Stimulated activated CD8-positive, alpha-beta memory T cell treated with anti-CD3 and anti-CD28 coated beads, Interleukin-12 subunit alpha, Interleukin-12 subunit beta, amount 100 ng/mL, for 24 hours (primary cell): ENCODE results near the gene GOLGA8B.
"Not testable (repeated sequence)": the region's sequence is repeated elsewhere in the genome, so short reads cannot be mapped to it uniquely, and the experiment has no call there.

Experiments used
- DNase-seq: peaks from one replicate; pipeline ENCODE4 v3.0.0-alpha.2; 2020; ENCODE audit errors: extremely low read depth

GOLGA8B gene

DNA sequence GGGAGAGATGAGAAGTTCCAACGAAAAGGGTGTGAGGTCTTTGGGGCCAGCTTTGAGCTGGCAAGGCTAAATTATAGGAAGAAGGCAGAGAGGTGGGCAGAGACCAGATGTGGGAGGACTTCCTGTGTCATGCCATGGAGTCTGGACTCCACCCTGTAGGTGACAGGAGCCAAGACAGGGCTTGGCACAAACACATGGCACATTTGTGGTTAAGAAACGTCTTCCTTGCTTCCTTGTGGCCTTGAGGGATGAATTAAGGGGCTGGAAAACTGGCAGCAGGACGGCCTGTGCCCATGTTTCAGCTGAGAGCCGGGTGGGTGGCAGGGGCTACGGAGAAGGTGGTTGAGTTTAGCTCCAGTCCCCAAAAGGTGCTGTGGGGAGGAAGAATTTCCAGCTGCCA lies 18.7 kb downstream of the GOLGA8B start:
- not testable (repeated sequence) for DNase-seq

DNA sequence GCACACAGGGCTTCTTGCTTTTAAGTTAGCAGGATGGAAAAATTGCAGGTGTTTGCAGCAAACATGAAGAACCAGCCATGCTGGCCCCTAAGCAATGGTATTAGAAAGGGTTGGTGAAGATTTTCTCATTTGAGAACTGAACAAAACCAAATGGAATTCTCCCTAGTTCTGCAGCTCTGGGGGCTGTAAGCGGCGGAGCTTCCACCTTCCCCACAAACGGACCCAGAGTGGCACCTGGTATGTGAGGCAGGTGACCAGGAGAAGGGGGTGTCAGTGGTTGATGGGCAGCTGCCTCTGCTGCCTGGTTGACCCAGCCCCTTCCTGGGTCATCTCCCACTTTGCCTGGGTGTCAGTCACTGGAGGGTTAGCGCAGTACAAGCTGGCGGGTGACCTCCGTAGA lies 22.6 kb downstream of the GOLGA8B start:
- DNase-seq, result not testable (repeated sequence)

DNA sequence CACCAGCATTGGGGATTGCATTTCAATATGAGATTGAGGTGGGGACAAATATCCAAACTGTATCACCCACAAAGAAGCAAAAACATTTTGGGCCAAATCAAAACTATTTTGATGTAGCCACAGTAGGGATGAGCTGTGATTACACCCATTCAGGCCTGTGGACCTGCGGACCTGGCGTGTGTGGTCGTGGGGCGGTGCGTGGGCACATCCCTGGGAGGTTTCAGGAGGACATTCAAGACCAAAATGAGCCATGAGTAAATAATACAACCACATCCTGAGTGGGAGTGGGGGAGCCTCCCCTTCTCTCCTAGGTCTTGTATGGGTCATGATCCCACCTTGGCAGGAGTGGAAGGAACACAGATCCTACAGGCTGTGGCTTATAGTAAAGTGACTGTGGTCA lies 23.7 kb downstream of the GOLGA8B start:
- DNase-seq, result not testable (repeated sequence)

DNA sequence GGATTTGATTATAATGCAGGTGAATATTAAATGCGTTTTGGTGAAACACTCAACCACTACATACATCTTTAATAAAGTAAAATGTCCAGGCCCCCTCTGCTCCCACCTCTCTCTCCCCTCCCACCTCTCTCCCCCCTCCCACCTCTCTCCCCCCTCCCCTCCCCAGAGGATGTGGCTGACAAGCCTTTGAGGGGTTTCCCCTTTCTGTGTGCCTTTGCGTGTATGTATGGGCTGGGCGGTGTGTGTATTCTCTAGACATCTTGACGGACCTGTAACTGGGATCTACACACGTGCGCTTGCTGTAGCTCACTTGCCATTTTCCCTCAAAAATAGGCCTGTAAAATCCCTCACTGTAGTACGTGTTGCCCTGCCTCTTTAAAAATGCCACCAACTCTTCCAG lies 28.3 kb downstream of the GOLGA8B start:
- not testable (repeated sequence) for DNase-seq

- not testable (repeated sequence) for DNase-seq
Observed at GRCh38 chr15:34554716-34555115, 28.7 kb downstream of the GOLGA8B start.

DNA sequence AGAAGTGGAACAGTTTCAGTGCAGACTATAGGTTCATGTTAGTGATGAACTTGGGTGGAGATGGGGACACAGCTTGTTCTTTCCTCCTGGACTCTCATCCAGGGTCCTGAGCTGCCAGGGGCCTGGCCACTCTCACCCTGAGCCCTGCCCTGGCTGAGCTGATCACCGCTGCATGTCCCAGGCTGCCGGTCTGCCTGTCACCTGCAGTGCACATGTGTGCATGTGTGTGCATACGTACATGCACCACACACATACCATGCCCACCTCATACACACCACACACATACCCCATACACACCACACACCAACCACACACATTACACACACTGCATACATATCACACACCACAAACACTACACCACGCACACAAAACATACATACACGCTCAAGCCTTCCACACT lies 29.3 kb downstream of the GOLGA8B start:
- DNase-seq, result not testable (repeated sequence)

DNA sequence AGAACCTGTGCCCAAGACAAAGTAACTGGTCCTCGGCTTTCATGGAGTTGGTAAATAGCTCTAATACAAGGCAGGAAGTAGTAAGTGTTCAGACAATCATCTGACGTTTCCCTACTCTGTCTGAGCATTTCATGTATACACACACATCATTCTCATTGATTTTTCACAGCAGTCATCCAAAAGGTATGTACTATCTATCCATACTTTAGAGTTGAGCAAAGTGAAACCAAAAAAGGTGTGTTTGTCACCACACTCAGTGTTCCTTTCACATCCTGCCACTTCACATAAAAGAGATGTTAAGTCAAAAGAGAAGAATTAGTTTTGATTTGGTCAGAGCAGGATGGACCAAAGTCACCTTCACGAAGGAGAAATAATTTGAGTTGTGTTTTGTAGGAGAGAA lies 33.3 kb downstream of the GOLGA8B start:
- not testable (repeated sequence) for DNase-seq

GRCh38 chr15:34549381-34549809 lies 34.1 kb downstream of the GOLGA8B start:
- DNase-seq, result not testable (repeated sequence)

DNA sequence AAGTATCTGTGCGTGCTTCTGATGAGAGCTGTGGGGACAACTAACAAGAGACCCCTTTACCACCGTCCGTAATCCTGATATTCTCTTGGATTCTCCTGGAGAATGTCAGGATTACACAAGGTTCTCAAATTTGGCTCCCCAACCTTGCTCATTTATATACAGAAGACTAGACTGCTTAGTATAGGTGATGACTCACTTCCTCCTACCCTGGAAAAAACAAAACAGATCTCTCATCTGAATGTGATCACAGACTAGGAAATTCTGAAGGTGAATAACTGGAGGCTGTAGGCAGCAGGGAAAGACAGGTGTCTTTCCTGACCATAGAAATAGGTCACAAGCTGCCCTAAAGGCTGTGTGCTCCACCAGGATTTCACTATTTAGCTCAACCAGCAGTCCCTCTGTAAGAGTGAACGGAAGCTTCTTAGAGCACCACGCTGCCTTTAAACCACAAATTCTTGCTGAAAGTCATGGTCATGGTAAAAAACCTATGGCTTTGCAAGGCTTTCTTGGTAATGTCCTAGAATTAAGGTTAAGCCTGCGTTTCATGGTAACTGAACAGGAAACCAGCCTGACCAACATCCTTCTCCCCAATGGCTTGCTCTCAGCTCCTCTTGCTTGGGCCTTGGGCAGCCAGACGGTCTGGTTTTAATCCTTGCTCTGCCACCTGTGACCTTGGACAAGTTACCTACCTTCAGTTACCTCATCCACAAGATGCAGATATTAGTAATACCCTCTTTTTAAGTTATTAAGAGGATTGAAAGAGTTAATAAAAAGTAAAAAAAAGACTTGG lies 39.4 kb downstream of the GOLGA8B start:
- DNase-seq, result not testable (repeated sequence)

DNA sequence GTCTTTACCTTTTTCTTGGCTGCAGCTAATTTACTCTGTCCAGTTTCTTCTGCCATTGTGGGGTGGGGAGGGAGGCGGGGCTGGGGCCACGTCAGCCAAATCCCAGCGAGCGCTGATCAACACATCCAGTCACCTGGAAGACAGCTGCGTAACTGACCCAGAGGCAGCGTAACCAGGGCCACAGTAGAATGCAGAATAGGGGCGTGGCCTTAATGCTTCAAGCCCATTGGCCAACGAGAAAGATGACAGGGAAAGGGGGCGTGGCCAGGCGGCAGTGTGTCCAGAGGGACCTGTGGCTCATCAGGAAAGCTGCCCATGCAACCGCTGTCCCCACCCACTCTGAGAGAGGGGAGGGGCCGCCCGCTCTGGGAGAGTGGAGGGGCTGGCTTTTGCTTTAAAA lies 47.6 kb downstream of the GOLGA8B start:
- not testable (repeated sequence) for DNase-seq
